Adipose tissue (tissue), 3 donors: Measurements from ENCODE around the gene GCDH. TPM values are rescaled to one million over a fixed set of nuclear protein-coding genes. Genes with fewer than 3 reads are reported as not detected.

Experiments used
- H3K27ac ChIP-seq: one replicate; pipeline ENCODE4 v1.5.1; 2013; ENCODE audit warnings: low read depth, low read length
- WGBS, 3 donors: extraction: QIAGEN DNeasy Blood & Tissue Kit; methylation state at CpG; one replicate each; pipeline ENCODE4 v1.1.7; 2013; 5-methylcytosine and 5-hydroxymethylcytosine counted together
- polyA plus RNA-seq, 3 donors: library from polyadenylated mRNA; stranded (reverse); fragments of 200-250 nt; gene quantifications; one replicate each; pipeline ENCODE4 v1.2.3, GENCODE V29; 2013
- donor health status: healthy with polysubstance abuse.
- donor health status: Bipolar disorder and iron deficiency.
- donor health status: healthy.

Gene GCDH
- polyA plus RNA-seq, 3 donors, result 27.2 to 73.8 (median 27.3) TPM

DNA sequence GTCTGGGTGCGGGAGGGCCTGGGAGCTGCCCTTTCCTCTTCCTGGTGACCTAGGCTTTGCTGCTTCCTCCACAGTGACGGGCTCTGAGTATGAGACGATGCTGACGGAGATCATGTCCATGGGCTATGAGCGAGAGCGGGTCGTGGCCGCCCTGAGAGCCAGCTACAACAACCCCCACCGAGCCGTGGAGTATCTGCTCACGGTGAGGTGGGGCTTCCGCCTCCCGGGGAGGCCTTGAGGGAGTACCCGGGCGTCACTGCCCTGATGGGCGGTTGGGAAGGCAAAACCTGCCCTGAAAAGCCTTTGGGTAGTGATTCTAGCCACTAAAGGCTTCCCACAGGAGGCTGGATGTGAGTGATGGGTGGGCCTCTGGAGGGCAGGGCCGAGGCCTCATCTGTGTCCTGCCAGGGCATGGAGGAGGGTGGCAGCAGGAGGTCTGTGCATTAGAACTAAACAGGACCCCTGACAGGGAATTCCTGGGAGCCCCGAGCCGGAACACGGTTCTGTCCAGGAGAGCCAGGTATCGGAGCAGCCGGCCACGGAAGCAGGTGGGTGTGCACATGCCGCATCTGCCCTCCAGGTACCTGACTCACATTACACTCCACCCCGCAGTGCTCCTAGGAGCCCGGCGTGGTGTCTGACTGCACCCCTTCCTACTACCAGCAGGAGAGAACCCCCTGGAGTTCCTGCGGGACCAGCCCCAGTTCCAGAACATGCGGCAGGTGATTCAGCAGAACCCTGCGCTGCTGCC is 57.8 kb downstream of the GCDH start:
- no peak overlapping the region for H3K27ac ChIP-seq
- WGBS, 3 donors, result 91 to 94% (median 93%) methylated on average over 30 of the region's 30 CpGs

Other genes with a start within 250 kb of the GCDH start
- gene MAN2B1, start 224.4 kb upstream of the GCDH start, polyA plus RNA-seq, result 10 to 100 TPM; 26.7 to 68.3 (median 44.5) TPM
- gene WDR83, start 224.4 kb upstream of the GCDH start, polyA plus RNA-seq, result 10 to 100 TPM; 11.0 to 16.3 (median 11.8) TPM
- 10 to 100 TPM; 55.8 to 69.6 (median 68.3) TPM for gene DHPS, start 209.3 kb upstream of the GCDH start, polyA plus RNA-seq
- gene GNG14, start 203.2 kb upstream of the GCDH start, polyA plus RNA-seq, result not detected
- 1 to 10 TPM; 3.9 to 7.4 (median 6.6) TPM for gene FBXW9, start 194.5 kb upstream of the GCDH start, polyA plus RNA-seq
- 10 to 100 TPM; 14.3 to 36.9 (median 21.9) TPM for gene TNPO2, start 167.2 kb upstream of the GCDH start, polyA plus RNA-seq
- 100 to 1,000 TPM; 143 to 267 (median 219) TPM for gene TRIR, start 156.5 kb upstream of the GCDH start, polyA plus RNA-seq
- gene GET3, start 153.7 kb upstream of the GCDH start, polyA plus RNA-seq, result 10 to 100 TPM; 50.9 to 94.1 (median 93.1) TPM
- gene BEST2, start 139.4 kb upstream of the GCDH start, polyA plus RNA-seq, result under 1 TPM in 1 of 3 donors, not detected in 2; 0.07 TPM
- 100 to 1,000 TPM in 1 of 3 donors, 10 to 100 TPM in 2; 41.1 to 210 (median 57.2) TPM for gene HOOK2, start 115.6 kb upstream of the GCDH start, polyA plus RNA-seq
- 1,000 to 10,000 TPM in 2 of 3 donors, 100 to 1,000 TPM in 1; 120 to 1,553 (median 1,136) TPM for gene JUNB, start 99.7 kb upstream of the GCDH start, polyA plus RNA-seq
- 100 to 1,000 TPM; 159 to 386 (median 207) TPM for gene PRDX2, start 89.4 kb upstream of the GCDH start, polyA plus RNA-seq
- 1 to 10 TPM in 1 of 3 donors, under 1 TPM in 2; 0.38 to 1.8 (median 0.52) TPM for gene THSD8, start 89.1 kb upstream of the GCDH start, polyA plus RNA-seq
- 1 to 10 TPM; 3.3 to 6.4 (median 5.6) TPM for gene RNASEH2A, start 84.6 kb upstream of the GCDH start, polyA plus RNA-seq
- gene RTBDN, start 56.6 kb upstream of the GCDH start, polyA plus RNA-seq, result under 1 TPM in 2 of 3 donors, not detected in 1; 0.10 to 0.46 TPM
- gene MAST1, start 52.6 kb upstream of the GCDH start, polyA plus RNA-seq, result 1 to 10 TPM in 1 of 3 donors, under 1 TPM in 1, not detected in 1; 0.18 to 2.3 TPM
- gene DNASE2, start 9.7 kb upstream of the GCDH start, polyA plus RNA-seq, result 10 to 100 TPM; 15.6 to 29.0 (median 28.1) TPM
- gene KLF1, start 4.0 kb upstream of the GCDH start, polyA plus RNA-seq, result under 1 TPM in 2 of 3 donors, not detected in 1; 0.04 to 0.07 TPM
- 1 to 10 TPM in 1 of 3 donors, under 1 TPM in 1, not detected in 1; 0.05 to 1.2 TPM for gene SYCE2, start 28.1 kb downstream of the GCDH start, polyA plus RNA-seq
- gene FARSA, start 42.6 kb downstream of the GCDH start, polyA plus RNA-seq, result 10 to 100 TPM; 34.0 to 47.6 (median 35.0) TPM
- 100 to 1,000 TPM; 215 to 433 (median 312) TPM for gene CALR, start 47.4 kb downstream of the GCDH start, polyA plus RNA-seq
- gene RAD23A, start 54.7 kb downstream of the GCDH start, polyA plus RNA-seq, result 100 to 1,000 TPM in 2 of 3 donors, 10 to 100 TPM in 1; 58.1 to 159 (median 133) TPM
- gene GADD45GIP1, start 66.1 kb downstream of the GCDH start, polyA plus RNA-seq, result 10 to 100 TPM; 34.2 to 51.5 (median 38.2) TPM
- under 1 TPM; 0.04 to 0.11 (median 0.05) TPM for gene DAND5, start 78.4 kb downstream of the GCDH start, polyA plus RNA-seq
- gene NFIX, start 104.3 kb downstream of the GCDH start, polyA plus RNA-seq, result 10 to 100 TPM; 12.3 to 88.6 (median 77.6) TPM
- gene LYL1, start 211.7 kb downstream of the GCDH start, polyA plus RNA-seq, result 10 to 100 TPM in 1 of 3 donors, 1 to 10 TPM in 2; 1.9 to 10.3 (median 7.9) TPM
- 10 to 100 TPM; 25.0 to 38.9 (median 36.7) TPM for gene TRMT1, start 225.6 kb downstream of the GCDH start, polyA plus RNA-seq
- gene NACC1, start 227.1 kb downstream of the GCDH start, polyA plus RNA-seq, result 10 to 100 TPM in 2 of 3 donors, 1 to 10 TPM in 1; 7.9 to 21.0 (median 16.1) TPM